GM21619 (cell line): ENCODE results near the gene CCDC122.

Experiments
- ATAC-seq: cut with Tn5 transposase; IDR thresholded peaks from one replicate; pipeline ENCODE4 v1.9.1; 2021; ENCODE audit not compliant: unreplicated experiment

CCDC122 gene

DNA sequence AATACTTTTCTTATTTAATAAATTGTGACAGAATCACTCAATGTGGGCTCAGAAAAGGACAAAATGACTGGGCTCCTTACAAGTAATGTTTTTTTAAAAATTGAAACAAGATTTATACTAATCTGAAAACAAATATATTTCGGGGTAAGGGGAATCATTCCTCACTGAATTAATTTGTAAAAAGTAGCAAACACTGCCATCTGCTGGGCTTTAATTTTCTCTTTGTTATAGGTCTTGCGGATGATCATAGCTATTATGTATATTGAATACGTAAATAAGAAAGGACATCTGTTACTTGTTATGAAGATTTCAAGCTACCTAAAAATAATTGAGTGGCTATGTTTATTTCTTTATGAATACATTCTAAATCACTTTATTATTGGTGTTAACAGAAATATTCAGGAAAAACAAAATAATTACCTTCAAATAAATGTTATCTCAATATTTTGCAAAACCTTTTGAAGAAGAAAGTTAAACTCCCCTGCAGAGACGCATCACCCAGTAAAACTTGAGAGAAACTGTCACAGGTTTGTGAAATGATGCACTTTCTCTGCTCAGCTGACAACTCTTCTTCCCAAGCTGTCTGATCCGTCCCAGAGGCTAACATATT is 75.0 kb downstream of the CCDC122 start:
- ATAC-seq: no peak

- ATAC-seq: no peak
Observed at GRCh38 chr13:43802511-43802910, 77.0 kb downstream of the CCDC122 start.

DNA sequence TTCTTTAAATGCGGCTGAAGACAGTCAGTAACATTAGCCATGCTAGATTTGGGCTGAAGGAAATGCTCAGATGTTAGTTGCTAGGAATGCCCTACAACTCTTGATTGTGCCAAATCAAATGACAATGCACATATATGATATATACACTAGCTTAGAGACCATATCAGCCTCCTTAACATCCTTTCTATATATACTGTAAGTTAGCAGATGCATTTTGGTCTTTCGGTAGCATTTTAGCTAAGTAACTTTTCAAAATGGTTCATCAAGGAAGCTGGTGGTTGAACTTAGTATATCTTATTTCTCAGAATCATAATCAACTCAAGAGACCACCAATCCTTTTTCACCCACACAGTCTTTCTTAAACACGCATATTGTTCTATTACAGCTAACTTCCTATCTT is 78.7 kb downstream of the CCDC122 start:
- ATAC-seq: no peak

DNA sequence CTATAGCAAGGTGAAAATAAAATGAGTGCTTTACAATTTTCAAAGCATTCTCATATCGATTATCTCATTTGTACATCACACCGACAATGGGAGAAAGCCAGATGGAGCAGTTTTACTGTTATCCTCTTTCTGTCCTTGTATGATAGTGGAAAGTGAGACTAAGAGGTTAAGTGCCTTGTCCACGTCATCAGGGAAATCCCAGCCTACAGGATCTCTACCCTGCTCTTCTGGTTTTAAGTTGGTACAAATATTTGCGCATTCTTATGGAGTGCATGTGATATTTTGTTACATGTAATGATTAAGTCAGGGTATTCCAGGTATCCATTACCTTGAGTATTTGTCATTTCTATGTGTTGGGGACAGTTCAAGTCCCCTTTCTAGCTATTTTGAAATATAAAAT is 80.3 kb downstream of the CCDC122 start:
- no peak for ATAC-seq

DNA sequence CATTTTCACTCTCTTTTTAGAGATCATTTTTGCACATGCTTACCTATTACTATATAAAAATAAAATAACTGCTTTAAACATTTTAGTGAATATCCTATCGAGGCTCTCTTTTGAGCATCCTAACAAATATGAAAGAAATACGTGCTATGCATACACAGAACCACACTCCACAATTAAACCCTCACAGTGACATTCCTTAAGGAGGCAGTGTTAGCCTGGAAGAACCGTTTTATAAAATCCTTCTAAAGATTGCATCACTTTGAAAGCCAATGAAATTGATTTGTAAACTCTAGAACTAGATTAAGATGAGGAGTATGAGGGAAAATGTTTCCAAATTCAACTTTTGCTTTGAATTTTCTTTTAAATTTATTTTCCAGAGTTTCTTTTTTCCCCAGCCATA is 81.7 kb downstream of the CCDC122 start:
- no peak for ATAC-seq

- no peak for ATAC-seq
Observed at GRCh38 chr13:43797159-43797558, 82.4 kb downstream of the CCDC122 start.

GRCh38 chr13:43794416-43794815 is 85.1 kb downstream of the CCDC122 start:
- ATAC-seq: no peak

GRCh38 chr13:43792076-43792881 is 87.3 kb downstream of the CCDC122 start:
- ATAC-seq: no peak

DNA sequence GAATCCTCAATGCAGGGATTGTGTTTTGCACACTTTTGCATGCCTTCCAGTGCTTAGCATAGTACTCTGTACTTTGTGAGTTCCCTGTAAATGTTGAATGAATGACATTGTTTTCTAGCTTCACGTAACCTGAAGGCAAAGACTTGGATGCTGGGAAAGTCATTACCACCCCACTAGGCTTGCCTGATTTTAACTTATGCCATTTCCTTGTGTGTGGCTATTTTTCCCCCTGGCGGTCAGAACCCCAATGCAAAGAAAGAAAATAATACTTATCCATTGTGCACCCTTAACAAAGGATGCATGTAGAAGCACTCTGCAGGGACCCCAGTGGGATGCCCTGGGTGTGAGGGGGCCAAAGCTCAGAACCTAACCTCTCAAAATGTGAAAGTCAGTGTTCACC is 91.5 kb downstream of the CCDC122 start:
- no peak for ATAC-seq

- ATAC-seq: no peak
Observed at GRCh38 chr13:43787518-43787891, 92.0 kb downstream of the CCDC122 start.

DNA sequence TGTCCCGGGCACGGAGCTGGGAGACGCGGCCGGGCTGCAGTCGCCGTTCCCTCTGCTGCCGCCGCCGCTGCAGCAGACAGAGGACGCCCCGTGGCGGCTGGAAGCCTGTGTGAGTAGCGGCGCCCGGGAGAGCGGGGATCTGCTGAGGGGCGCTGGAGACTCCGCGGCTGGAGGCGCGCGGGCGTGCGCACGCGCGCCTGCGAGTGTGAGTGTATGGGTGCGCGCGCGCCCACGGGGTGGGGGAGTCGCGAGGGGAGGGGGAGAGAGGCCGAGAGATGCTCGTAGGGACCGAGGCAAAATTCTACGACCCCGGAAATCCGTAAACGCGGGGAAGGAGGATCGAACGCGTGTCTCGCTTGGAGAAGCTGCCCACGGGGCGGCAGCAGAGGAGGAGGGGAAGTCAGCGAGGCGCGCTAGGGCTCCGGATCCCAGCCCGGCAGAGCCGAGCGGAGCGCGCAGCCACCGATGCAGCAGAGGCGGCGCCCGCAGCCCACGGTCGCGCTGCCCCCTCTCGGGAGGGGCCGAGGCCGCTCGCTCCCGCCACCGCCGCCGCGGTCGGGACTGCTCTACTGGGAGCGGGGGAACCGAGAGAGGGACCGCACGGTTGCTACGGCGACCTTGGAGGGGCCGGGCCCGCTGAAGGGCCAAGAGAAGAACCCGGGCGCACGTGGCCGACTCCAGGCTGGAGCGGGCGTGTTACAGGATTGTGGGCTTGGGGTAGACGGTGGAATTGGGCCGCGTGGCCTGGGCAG is 92.6 kb downstream of the CCDC122 start, which contains the start of gene ENOX1:
TSS of gene ENOX1 (minus strand) at position 207 of the 752 bp plus-strand sequence.
- ATAC-seq: no peak

- ATAC-seq: no peak
Observed at GRCh38 chr13:43786472-43786765, 93.1 kb downstream of the CCDC122 start.
